Liver (tissue), 9 donors: Measurements from ENCODE around the gene C16orf92. TPM values are rescaled to one million over a fixed set of nuclear protein-coding genes. Genes with fewer than 3 reads are reported as not detected.

Experiments
- DNase-seq: peaks from one replicate; pipeline ENCODE4 v3.0.0-alpha.2; 2017; ENCODE audit warnings: low spot score
- H3K27ac ChIP-seq, 2 donors: one replicate each; pipeline ENCODE4 v1.7.0; 2013; ENCODE audit warnings: inconsistent platforms in 2 of 2, low read length in 2 of 2, control low read depth in 1 of 2, low read depth in 1 of 2, mild to moderate bottlenecking in 1 of 2
- H3K27me3 ChIP-seq, 4 donors: one replicate each; pipeline versions ENCODE4 v1.6.1 to v1.7.0; 2013; ENCODE audit warnings: low read length in 3 of 4, inconsistent platforms in 1 of 4, mild to moderate bottlenecking in 1 of 4, moderate library complexity in 1 of 4; ENCODE audit not compliant: control insufficient read depth in 4 of 4, insufficient read depth in 4 of 4
- H3K36me3 ChIP-seq, 4 donors: one replicate each; pipeline versions ENCODE4 v1.6.1 to v1.7.0; 2013; ENCODE audit warnings: low read length in 3 of 4, mild to moderate bottlenecking in 3 of 4, low read depth in 1 of 4, moderate library complexity in 1 of 4; ENCODE audit not compliant: control insufficient read depth in 4 of 4, insufficient read depth in 3 of 4
- H3K4me1 ChIP-seq, 4 donors: one replicate each; pipeline versions ENCODE4 v1.6.1 to v1.7.0; 2013; ENCODE audit warnings: low read length in 3 of 4, mild to moderate bottlenecking in 3 of 4, moderate library complexity in 1 of 4; ENCODE audit not compliant: control insufficient read depth in 4 of 4, insufficient read depth in 4 of 4
- H3K4me3 ChIP-seq, 3 donors: one replicate each; pipeline versions ENCODE4 v1.6.1 to v1.7.0; 2013; ENCODE audit warnings: low read length in 3 of 3, control low read depth in 1 of 3, low read depth in 1 of 3, mild to moderate bottlenecking in 1 of 3
- H3K9ac ChIP-seq, 2 donors: one replicate each; pipeline ENCODE4 v1.7.0; 2013; ENCODE audit warnings: low read length in 2 of 2, mild to moderate bottlenecking in 2 of 2, moderate library complexity in 2 of 2, control low read depth in 1 of 2, low read depth in 1 of 2
- H3K9me3 ChIP-seq, 4 donors: one replicate each; pipeline versions ENCODE4 v1.6.1 to v1.7.0; 2013; ENCODE audit warnings: low read length in 3 of 4; ENCODE audit not compliant: control insufficient read depth in 4 of 4
- ATF3 ChIP-seq: IDR thresholded peaks from 2 replicates; pipeline ENCODE4 v1.6.1; 2016; ENCODE audit warnings: antibody characterized with exemption
- CTCF ChIP-seq: fragments of 150-350 bp; IDR thresholded peaks from 2 replicates; pipeline ENCODE4 v1.5.1; 2017; ENCODE audit warnings: improper control_type of control experiment, low read depth, low read length; ENCODE audit not compliant: missing input control
- EGR1 ChIP-seq, 2 donors: IDR thresholded peaks; 2 replicates each; pipeline ENCODE4 v1.6.1; 2016 to 2018; ENCODE audit warnings: antibody characterized with exemption in 2 of 2, low read depth in 2 of 2
- FOXA1 ChIP-seq: IDR thresholded peaks from 2 replicates; pipeline ENCODE4 v1.6.1; 2016; ENCODE audit warnings: antibody characterized with exemption
- FOXA2 ChIP-seq: IDR thresholded peaks from 2 replicates; pipeline ENCODE4 v1.6.1; 2016; ENCODE audit warnings: antibody characterized with exemption
- GABPA ChIP-seq, 2 donors: IDR thresholded peaks in 1 of 2; conservative IDR thresholded peaks in 1 of 2; 2 replicates each; pipeline ENCODE4 v1.6.1; 2016; ENCODE audit warnings: antibody characterized with exemption in 2 of 2, mild to moderate bottlenecking in 1 of 2, moderate library complexity in 1 of 2
- HNF4A ChIP-seq, 2 donors: conservative IDR thresholded peaks; 2 replicates each; pipeline ENCODE4 v1.6.1; 2016; ENCODE audit warnings: antibody characterized with exemption in 2 of 2, mild to moderate bottlenecking in 2 of 2
- HNF4G ChIP-seq: IDR thresholded peaks from 2 replicates; pipeline ENCODE4 v1.6.1; 2016; ENCODE audit warnings: antibody characterized with exemption
- JUND ChIP-seq, 2 donors: IDR thresholded peaks; 2 replicates each; pipeline ENCODE4 v1.6.1; 2016; ENCODE audit warnings: antibody characterized with exemption in 2 of 2
- MAX ChIP-seq: IDR thresholded peaks from 2 replicates; pipeline ENCODE4 v1.6.1; 2016; ENCODE audit warnings: antibody characterized with exemption
- NR2F2 ChIP-seq: IDR thresholded peaks from 2 replicates; pipeline ENCODE4 v1.6.1; 2016; ENCODE audit warnings: antibody characterized with exemption
- RAD21 ChIP-seq, 2 donors: IDR thresholded peaks; 2 replicates each; pipeline ENCODE4 v1.6.1; 2016; ENCODE audit warnings: antibody characterized with exemption in 2 of 2, mild to moderate bottlenecking in 2 of 2
- REST ChIP-seq: IDR thresholded peaks from 2 replicates; pipeline ENCODE4 v1.6.1; 2016; ENCODE audit warnings: antibody characterized with exemption, mild to moderate bottlenecking
- RXRA ChIP-seq, 2 donors: IDR thresholded peaks; 2 replicates each; pipeline ENCODE4 v1.6.1; 2017 to 2018; ENCODE audit warnings: antibody characterized with exemption in 2 of 2, mild to moderate bottlenecking in 1 of 2
- SP1 ChIP-seq: IDR thresholded peaks from 2 replicates; pipeline ENCODE4 v1.6.1; 2018; ENCODE audit warnings: antibody characterized with exemption, mild to moderate bottlenecking
- TAF1 ChIP-seq: conservative IDR thresholded peaks from 2 replicates; pipeline ENCODE4 v1.6.1; 2016; ENCODE audit warnings: antibody characterized with exemption, mild to moderate bottlenecking
- YY1 ChIP-seq: IDR thresholded peaks from 2 replicates; pipeline ENCODE4 v1.6.1; 2016; ENCODE audit warnings: antibody characterized with exemption, mild to moderate bottlenecking
- ZBTB33 ChIP-seq: IDR thresholded peaks from 2 replicates; pipeline ENCODE4 v1.6.1; 2016; ENCODE audit warnings: antibody characterized with exemption
- WGBS: extraction: QIAGEN DNeasy Blood & Tissue Kit; methylation state at CpG from one replicate; pipeline ENCODE4 v1.1.7; 2013; 5-methylcytosine and 5-hydroxymethylcytosine counted together
- polyA plus RNA-seq, 2 donors: library from polyadenylated mRNA; stranded (reverse) in 1 of 2; unstranded in 1 of 2; fragments of 200-250 nt in 1 of 2; fragments of >200 nt in 1 of 2; fragmentation: Nextera tagmentation in 1 of 2; extraction: Ambion mirVana in 1 of 2; gene quantifications; one replicate each; pipeline versions ENCODE4 v1.2.1 to v1.2.3, GENCODE V29; 2013 to 2015
- total RNA-seq, 2 donors: library from RNA; depleted of rRNA; stranded (reverse); fragments of >200 nt; gene quantifications; one replicate each; pipeline ENCODE4 v1.2.3, GENCODE V29; 2014
- donor health status: healthy.
- donor health status: healthy.
- donor health status: healthy.
- donor health status: healthy.
- donor health status: healthy.

Gene C16orf92
- total and polyA plus RNA-seq, 4 donors: not detected

GRCh38 chr16:30068750-30069610 is 46.0 kb downstream of the C16orf92 start:
- Histone ChIP-seq H3K9ac (no peak overlapping the region), H3K36me3 (peaks cover 14 to 38% (median 35%) of the 10 kb centered on the region in 4 donors), H3K27me3 (no peaks in the 10 kb centered on the region), H3K4me1 (peaks cover 0 to 29% (median 10%) of the 10 kb centered on the region in 4 donors), H3K9me3 (no peaks in the 10 kb centered on the region), H3K27ac (no peak overlapping the region), H3K4me3 (no peak overlapping the region)
- 87% methylated on average over 17 of the region's 17 CpGs for WGBS
- DNase-seq: no peak
- TF ChIP-seq CTCF (peak; percentile 30), RAD21 (IDR thresholded peaks at IDR 0.05) (peak in 1 of 2 donors; percentile 55), SP1 (no peak)

- Histone ChIP-seq H3K27ac (no peak overlapping the region), H3K27me3 (no peaks in the 10 kb centered on the region), H3K9ac (no peak overlapping the region), H3K36me3 (peaks cover 14 to 38% (median 35%) of the 10 kb centered on the region in 4 donors), H3K4me3 (no peak overlapping the region), H3K9me3 (no peaks in the 10 kb centered on the region), H3K4me1 (peaks cover 0 to 29% (median 11%) of the 10 kb centered on the region in 4 donors)
- DNase-seq: no peak
- WGBS: 87% methylated on average over 31 of the region's 31 CpGs
- TF ChIP-seq NR2F2 (no peak), RAD21 (IDR thresholded peaks at IDR 0.05) (no peak), ATF3 (no peak), REST (no peak), FOXA1 (no peak), GABPA (IDR thresholded peaks at IDR 0.05 in 1 of 2, conservative IDR thresholded peaks at IDR 0.05 in 1 of 2) (no peak), JUND (IDR thresholded peaks at IDR 0.05) (no peak), FOXA2 (no peak), HNF4G (no peak), MAX (no peak), SP1 (no peak), ZBTB33 (no peak), YY1 (no peak), RXRA (IDR thresholded peaks at IDR 0.05) (no peak), EGR1 (IDR thresholded peaks at IDR 0.05; ENCODE audit: low read depth in 2 of 2) (no peak), CTCF (no peak), HNF4A (conservative IDR thresholded peaks at IDR 0.05) (no peak), TAF1 (no peak)
These were observed 46.8 kb downstream of the C16orf92 start for GRCh38 chr16:30069611-30070462.
